Right lobe of liver (tissue), 4 donors: ENCODE data around the gene GMDS.

Source experiments
- CTCF ChIP-seq, 4 donors: fragments of 200-600 bp in 3 of 4; fragments of 450-650 bp in 1 of 4; IDR thresholded peaks; one replicate each; pipeline versions ENCODE4 v1.5.1 to v1.8.0; 2016 to 2022; ENCODE audit warnings: antibody characterized with exemption in 4 of 4, mild to moderate bottlenecking in 2 of 4
- POLR2A ChIP-seq: fragments of 450-650 bp; IDR thresholded peaks from one replicate; pipeline ENCODE4 v1.6.1; 2017; ENCODE audit warnings: antibody characterized with exemption, mild to moderate bottlenecking
- donor health status: DM: no; HTN: no; CAD: no.
- donor health status: DM: no; HTN: no; CAD: no.
- donor health status: DM: no; HTN: yes; CAD: no.

- TF ChIP-seq CTCF (IDR thresholded peaks at IDR 0.05) (peak in 3 of 4 donors; percentile 19 to 44 (median 31)), POLR2A (no peak)
Observed at GRCh38 chr6:2158596-2159271, 86.7 kb downstream of the GMDS start.
